Heart left ventricle (tissue), 13 donors: Measurements from ENCODE around the gene NEDD4L.

ENCODE experiments used
- POLR2A ChIP-seq, 2 donors: fragments of 450-650 bp; IDR thresholded peaks; one replicate each; pipeline ENCODE4 v1.6.1; 2017; ENCODE audit warnings: antibody characterized with exemption in 2 of 2, mild to moderate bottlenecking in 2 of 2, moderate library complexity in 2 of 2
- TF ChIP-seq, protein P1 (sequence below), 12 donors: fragments of 200-600 bp; sonication (generic) in 4 of 12; IDR thresholded peaks; one replicate each; pipeline versions ENCODE4 v1.5.0 to v1.8.0; 2018 to 2022; ENCODE audit warnings: antibody characterized with exemption in 12 of 12, mild to moderate bottlenecking in 5 of 12
- donor health status: ischemic (EF 13 %, LVEDD 7.1; RV severe dilation, severe dysfunction).
- donor health status: DM: no; HTN: yes; CAD: no.
- donor health status: DM: no; HTN: no; CAD: no.
- donor health status: ischemic (EF 25% LVEDD 6.9; RV normal size, moderate dysfunction).
- donor health status: ischemic (EF 25% LVEDD 5.7; RV mildly dilated, moderate dysfunction).
- donor health status: ischemic (EF 35%, LVEDD 5.7; RV mildly dilated, moderate dysfunction).
- donor health status: nonischemic (EF 11% LVEDD 7.7; RV severe dilation, severe dysfunction).
- donor health status: DM: yes; HTN: yes; CAD: no.
- donor health status: PGD.
- donor health status: ischemic (EF 29% LVEDD 5.4; RV normal size, mild dysfunction).
- donor health status: nonischemic (EF 23%, LVEDD 6.1; RV moderate dilation, normal function).

DNA sequence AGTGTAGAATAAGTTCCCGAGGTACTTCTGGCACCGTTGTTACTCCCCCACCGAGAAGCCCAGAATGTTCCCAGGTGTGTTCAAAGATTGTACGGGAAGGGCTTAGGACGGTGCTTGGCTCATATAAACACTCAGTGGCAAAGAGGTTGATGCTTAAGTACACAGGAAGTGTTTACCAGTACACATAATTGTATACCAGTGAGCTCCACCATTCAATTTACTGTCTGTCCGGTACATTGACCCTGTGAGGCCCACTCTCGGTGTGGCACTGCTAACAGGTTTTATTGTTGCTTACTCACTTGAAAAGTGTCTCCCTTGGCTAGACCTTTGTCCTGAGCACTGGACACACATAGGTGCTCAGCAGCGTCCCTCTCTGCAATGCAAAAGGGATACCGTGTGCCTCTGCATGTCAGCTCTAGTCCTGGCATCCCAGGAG is 191.0 kb downstream of the NEDD4L start:
- TF ChIP-seq, protein P1, sequence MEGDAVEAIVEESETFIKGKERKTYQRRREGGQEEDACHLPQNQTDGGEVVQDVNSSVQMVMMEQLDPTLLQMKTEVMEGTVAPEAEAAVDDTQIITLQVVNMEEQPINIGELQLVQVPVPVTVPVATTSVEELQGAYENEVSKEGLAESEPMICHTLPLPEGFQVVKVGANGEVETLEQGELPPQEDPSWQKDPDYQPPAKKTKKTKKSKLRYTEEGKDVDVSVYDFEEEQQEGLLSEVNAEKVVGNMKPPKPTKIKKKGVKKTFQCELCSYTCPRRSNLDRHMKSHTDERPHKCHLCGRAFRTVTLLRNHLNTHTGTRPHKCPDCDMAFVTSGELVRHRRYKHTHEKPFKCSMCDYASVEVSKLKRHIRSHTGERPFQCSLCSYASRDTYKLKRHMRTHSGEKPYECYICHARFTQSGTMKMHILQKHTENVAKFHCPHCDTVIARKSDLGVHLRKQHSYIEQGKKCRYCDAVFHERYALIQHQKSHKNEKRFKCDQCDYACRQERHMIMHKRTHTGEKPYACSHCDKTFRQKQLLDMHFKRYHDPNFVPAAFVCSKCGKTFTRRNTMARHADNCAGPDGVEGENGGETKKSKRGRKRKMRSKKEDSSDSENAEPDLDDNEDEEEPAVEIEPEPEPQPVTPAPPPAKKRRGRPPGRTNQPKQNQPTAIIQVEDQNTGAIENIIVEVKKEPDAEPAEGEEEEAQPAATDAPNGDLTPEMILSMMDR (IDR thresholded peaks at IDR 0.05): no peak
- no peak for TF ChIP-seq POLR2A (IDR thresholded peaks at IDR 0.05)
